ENCODE results near the gene AUP1.

Gene AUP1

GRCh38 chr2:74556159-74556558 is 26.7 kb upstream of the AUP1 start:
- no peak for DNase-seq

DNA sequence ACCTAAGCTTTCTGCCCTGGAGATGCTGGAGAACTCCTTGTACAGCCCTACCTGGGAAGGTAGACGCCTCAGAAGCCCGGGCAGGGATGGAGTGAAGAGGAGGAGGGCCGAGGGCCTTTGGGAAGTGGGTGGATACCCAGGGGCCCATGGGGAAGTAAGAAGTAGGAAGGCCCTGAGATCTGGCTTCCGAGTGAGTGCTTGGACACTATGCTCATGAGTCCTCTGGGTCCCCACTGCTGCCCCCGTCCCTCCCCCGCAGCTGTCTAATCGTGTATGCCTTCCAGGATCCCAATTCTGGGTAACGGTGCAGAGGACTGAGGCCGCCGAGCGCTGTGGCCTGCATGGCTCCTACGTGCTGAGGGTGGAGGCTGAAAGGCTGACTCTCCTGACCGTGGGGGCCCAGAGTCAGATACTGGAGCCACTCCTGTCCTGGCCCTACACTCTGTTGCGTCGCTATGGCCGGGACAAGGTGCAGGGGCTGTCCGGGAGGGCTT is 26.2 kb upstream of the AUP1 start:
- DNase-seq, result no peak

DNA sequence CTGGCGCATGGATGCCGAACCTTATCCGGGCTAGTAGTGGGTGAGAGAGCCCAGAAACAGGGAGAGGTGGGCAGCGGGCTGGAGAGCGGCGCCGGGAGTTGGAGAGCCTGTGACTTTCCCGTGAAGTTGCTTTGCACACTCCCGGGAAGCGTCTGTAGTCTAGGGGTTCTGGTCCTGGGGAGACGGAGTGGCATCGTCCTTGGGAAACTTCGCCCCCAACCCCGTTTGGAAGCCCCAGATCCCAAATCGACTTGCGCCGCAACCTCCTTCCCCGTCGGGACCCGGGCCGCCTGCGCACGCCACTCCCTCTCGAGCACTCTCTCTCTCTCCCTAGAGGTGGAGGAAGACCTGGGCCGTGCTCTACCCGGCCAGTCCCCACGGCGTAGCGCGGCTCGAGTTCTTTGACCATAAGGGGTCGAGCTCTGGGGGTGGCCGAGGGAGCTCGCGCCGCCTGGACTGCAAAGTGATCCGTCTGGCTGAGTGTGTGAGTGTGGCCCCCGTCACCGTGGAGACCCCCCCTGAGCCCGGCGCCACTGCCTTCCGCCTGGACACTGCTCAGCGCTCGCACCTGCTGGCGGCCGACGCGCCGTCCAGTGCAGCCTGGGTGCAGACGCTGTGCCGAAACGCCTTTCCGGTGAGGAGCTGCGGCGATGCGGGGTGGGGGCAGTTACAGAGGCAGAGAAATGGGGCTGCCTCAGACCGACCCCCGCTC is 25.5 kb upstream of the AUP1 start:
- DNase-seq, result peak; percentile 81

GRCh38 chr2:74553892-74554819 is 24.6 kb upstream of the AUP1 start, which contains the start of the genes DOK1 and LOXL3:
Gene DOK1 (plus strand): TSS chr2:74554720. CDS start chr2:74554755, 35 bp downstream.
Gene LOXL3 (minus strand): TSS chr2:74553942. CDS start chr2:74552634, 1,308 bp downstream.
- DNase-seq, result peak; percentile 94

DNA sequence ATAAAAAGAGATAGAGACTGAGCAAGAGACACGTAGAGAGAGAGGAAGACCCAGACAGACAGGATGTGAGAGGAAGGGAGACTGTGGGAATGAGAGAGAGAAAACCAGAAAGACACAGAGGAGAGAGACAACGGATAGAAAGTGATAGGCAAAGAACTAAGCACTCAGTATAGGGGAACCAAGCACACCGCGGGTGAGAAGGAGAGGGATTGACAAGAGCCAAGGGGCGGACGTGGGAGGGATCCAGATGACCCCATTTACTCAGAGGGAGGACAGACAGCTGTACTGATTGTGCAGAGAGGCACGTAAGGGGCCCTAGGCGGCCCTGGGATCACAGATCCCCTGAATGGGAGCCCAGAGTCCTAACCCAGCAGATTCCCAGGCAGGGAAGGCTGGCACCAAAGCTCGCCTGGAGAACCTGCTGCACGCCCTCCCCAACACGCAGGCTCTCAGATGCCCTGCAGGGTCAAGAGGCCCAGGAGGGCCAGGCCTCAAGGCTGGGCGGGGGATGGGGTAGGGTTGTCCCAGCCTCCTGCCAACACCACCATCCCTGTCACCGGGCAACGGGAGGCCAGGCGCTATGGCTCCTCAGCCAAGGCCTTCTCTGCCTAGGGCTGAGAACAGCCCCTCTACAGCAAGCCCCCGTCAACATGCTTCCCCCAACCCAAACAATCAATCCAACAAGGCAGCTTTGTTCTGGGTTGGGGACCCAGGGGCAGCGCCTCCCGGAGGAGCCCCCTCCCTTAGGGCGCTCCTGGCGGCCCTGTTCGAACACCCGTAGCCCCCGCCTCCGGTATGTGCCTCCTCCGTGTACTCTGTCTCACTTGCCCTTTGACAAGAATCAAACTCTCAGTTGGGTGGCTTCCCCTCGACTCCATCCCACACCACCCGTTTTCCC is 23.7 kb upstream of the AUP1 start:
- DNase-seq, result peak; percentile 66

DNA sequence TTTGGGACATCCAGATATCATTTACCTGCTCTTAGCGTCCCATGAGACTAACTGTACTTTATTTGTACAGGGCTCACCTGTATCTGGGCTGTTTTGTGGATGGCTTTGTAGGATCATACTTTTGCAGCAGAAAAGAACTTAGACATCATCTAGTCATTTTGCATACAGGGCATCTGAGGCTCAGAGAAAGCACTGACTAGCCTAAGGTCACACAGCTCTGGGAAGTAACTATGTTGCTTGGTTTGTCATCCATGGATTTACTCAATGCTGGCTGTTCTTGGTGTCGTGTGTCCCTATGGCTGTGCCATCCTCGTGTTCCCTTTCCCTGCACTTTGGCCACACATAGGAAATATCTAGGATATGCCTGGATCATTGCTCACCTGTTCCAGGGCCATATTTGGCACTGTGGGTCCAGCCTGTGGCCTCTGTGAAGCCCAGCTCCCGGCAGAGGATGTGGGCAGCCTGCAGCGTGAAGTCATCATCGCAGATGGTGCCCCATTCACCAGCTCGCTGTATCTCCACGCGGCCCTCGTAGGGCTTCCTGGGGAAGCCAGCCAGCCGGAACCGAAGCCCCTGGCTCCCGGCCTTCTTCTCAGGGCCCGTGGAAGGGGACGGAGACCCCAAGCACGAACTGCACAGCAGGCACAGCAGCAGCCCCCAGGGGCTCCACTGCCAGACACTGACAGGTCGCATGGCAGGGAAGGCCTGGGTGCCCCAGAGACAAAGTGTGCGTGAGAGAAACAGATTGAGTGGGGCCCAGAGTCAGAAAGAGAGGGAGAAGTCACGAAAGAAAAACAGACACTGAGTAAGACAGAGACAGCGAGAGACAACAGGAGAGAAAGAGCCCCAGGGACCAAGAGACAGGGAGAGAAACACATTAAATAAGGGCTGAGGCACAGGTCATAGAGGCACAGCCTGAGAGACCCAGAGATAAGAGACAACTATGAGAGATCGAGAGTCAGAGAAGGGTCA is 22.7 kb upstream of the AUP1 start:
- DNase-seq, result no peak

- no peak for DNase-seq
Observed at GRCh38 chr2:74551530-74551929, 22.0 kb upstream of the AUP1 start.

DNA sequence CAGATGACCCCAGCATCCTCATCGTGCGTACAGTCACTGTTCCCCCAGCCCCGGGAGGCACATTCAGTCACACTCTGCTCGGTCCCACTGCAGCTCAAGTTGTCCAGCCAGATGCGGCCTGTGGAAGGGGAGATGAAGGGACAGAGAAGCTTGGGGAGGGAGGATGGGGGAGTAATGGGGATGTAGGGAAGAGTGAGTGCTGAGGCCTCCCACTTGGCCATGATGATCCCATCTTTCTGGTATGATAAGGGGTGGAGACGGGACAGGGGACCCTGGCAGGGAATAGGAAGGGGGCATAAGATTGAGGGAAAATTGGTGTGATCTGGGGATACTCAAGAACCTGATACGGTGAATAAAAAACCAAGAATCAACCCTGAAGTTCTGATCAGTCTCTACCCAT is 20.7 kb upstream of the AUP1 start:
- DNase-seq, result no peak

DNA sequence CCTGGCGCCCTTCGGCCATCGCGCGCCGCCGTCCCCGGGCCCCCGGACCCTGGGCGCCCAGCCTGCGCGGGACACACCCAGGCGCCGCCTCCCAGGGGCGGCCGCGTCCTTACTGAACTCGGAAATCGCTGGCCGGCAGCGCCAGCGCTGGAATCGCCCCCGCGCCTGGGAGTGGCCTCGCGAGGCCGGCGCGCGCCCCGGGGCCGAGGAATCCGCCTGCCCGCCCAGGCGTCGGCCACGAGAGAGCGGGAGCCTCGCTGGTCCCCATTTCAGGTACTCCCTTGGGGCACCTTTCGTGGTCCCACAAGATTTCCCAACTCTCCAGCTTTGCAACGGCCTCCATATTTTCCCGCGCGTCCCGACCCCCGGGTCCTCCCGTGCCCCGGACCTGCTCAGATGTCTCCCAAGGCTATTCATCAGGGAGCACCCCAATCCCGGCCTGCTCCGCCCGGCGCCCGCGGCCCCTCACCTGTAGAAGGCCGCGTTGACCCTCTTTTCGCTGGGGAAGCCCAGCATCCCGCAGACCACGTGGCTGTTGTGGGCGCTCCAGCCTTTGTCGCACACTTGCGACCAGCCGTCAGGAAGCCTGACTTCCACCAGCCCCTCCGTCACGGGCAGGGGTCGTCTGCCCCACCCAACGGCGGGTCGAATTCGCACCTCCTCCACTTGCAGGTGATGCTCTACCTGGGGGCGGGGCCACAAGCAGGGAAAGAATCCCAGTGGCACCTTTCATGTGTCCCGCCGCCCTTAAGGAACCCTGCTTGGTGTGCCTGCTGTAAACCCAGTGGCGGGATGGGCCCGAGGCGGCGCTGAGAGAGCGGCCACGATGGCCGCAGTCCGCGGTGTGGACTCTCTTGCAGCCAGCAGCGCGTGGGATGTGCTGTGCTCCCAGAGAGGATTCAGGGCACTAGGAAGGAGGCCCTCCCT is 19.7 kb upstream of the AUP1 start:
- DNase-seq, result no peak

DNA sequence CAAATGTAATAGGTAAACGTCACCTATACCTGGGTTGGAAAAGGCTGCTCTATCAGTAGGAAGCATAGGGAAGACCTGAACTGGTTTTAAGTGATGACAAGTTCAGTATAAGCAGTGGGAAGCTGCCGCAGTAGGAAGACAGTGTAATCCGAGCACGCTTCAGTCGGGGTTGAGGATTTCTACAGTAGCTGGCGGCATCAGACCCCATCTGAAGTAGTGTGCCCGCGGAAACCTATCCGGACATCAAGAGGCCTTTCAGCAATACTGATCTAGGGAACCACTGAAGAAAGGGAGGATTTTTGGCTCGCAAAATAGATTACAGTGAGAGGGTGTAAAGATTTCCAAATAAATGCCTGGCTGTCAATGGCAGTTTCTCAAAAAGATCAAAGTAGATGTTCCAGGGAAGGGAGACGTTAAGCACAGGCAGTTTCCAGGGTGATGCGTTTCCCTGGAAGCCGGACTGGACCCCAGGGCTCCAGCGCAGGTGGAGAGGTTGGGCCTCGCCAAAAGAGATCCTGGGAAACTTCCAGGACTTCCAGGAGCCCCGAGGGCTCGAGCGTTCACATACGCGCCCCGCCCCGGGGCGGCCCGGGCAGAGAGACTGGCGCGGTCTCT is 18.9 kb upstream of the AUP1 start:
- DNase-seq, result no peak

GRCh38 chr2:74546004-74546403 is 16.5 kb upstream of the AUP1 start:
- no peak for DNase-seq

- DNase-seq, result no peak
Observed at GRCh38 chr2:74544634-74545033, 15.1 kb upstream of the AUP1 start.

DNA sequence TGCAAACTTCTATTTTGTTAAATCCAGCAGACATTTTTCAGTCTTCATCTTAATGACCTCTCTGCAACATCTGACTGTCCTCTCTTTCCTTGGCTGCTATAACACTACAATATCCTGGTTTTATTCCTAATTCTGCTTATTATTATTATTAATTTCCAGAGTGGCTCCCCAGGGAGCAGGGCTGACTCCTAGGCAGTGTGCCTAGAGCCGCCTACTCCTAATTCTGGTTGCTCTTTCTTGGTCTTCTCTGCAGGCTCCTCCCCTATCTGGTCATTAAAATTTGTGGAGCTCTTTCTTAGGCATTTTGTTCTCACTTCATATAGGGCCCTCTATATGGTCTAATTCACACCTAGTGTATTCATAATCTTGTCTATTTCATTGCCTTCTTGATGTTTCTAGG is 13.5 kb upstream of the AUP1 start:
- DNase-seq, result no peak

- DNase-seq, result no peak
Observed at GRCh38 chr2:74540291-74540690, 10.8 kb upstream of the AUP1 start.

- no peak for DNase-seq
Observed at GRCh38 chr2:74538881-74539339, 9.4 kb upstream of the AUP1 start.

DNA sequence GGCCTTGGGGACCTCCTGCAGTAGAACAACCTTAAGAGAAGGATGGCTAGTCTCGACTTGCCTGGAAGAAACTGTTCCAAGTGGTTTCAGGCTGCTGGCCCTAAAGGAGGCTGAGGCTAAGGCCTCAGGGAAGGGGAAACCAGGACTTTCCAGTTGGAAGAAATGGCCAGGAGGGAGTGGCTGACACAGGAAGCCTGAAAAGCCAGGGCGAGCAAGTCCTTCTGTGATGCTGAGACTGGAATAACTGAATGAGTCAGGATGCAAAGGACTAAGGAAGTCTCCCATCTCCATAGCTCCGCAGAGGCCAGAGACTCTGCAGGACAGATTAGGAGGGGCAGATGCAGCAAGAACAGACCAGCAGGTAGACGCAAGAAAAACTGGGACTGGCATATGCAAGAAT is 7.6 kb upstream of the AUP1 start:
- DNase-seq, result no peak

GRCh38 chr2:74536166-74536950 is 6.9 kb upstream of the AUP1 start:
- no peak for DNase-seq

- no peak for DNase-seq
Observed at GRCh38 chr2:74535440-74535965, 6.0 kb upstream of the AUP1 start.

DNA sequence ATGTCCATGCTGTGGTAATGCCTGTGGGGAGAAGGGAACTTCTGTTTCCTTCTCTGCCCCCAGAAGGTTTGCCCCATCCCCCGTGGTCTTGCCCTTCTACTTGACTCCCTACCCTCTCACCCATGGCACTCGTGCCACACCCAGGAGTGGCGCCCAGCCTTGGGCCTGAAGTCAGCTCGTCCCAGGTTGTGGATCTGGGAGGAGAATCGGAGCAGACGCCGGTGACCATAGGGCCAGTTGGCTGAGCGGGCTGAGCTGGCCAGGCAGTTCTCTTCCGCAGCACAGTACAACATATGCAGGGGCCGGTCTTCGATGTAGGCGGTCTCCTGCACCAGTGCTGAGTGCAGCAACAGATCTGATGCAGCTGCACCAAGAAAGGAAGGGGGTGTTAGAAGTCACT is 4.9 kb upstream of the AUP1 start:
- no peak for DNase-seq

Measured in activated effector memory CD4-positive, alpha-beta T cell treated with anti-CD3 and anti-CD28 coated beads, Interleukin-2, amount 50 U/mL, for 16 hours (primary cell).